ENCODE data around the gene CHAC1.

DNA sequence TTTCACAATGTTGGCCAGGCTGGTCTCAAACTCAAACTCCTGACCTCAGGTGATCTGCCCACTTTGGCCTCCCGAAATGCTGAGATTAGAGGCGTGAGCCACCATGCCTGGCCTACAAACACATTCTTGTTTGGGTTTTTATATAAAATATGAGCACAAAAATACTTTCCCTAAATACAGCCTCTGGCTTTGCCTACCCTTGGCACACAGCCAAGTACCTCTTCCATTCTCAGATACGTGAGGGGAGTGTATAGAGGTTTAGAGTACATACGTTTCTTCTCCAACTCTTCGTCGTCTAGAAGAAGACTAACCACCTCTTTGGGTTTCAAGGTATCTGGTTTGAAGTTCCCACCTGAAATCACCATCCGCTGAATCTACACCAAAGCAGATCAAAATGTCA lies 33.5 kb downstream of the CHAC1 start:
- TF ChIP-seq EZH2 (IDR thresholded peaks at IDR 0.05; ENCODE audit: borderline replicate concordance, low read depth, low read length, poor library complexity, severe bottlenecking) = no peak
- TF ChIP-seq, protein P1, sequence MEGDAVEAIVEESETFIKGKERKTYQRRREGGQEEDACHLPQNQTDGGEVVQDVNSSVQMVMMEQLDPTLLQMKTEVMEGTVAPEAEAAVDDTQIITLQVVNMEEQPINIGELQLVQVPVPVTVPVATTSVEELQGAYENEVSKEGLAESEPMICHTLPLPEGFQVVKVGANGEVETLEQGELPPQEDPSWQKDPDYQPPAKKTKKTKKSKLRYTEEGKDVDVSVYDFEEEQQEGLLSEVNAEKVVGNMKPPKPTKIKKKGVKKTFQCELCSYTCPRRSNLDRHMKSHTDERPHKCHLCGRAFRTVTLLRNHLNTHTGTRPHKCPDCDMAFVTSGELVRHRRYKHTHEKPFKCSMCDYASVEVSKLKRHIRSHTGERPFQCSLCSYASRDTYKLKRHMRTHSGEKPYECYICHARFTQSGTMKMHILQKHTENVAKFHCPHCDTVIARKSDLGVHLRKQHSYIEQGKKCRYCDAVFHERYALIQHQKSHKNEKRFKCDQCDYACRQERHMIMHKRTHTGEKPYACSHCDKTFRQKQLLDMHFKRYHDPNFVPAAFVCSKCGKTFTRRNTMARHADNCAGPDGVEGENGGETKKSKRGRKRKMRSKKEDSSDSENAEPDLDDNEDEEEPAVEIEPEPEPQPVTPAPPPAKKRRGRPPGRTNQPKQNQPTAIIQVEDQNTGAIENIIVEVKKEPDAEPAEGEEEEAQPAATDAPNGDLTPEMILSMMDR (conservative IDR thresholded peaks at IDR 0.05; ENCODE audit: low read depth, low read length) = no peak
